ENCODE results near the gene NKD2. TPM values are rescaled to one million over a fixed set of nuclear protein-coding genes. Genes with fewer than 3 reads are reported as not detected.

NKD2 gene
- total and polyA plus RNA-seq, 7 donors, result 0.08 to 0.96 (median 0.63) TPM; not detected in 1

DNA sequence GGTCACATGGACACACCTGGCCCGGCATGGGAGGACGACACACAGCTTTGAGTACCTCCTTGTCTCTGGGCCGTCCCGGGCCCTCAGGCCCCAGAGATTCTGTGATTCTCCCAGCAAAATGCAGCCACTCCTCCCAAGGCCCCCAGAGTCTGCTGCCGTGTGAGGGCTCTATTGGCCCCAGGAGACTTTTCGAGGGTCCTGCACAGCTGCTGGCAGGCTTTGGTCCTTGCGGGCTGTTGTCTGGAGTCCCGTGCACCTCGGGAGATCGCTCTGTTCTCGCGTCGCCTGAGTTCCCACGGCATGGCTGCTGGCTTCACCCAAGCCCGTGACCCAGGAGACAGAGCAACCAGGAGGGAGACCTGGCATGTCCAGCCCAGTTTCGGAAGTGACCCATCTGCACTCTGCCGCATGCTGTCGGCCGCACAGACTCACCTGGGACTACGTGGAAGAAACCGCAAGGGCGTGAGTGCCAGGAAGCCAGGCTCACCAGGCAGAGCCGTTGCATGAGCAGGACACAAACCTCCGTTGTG lies 46.8 kb upstream of the NKD2 start:
- TF ChIP-seq, protein P1, sequence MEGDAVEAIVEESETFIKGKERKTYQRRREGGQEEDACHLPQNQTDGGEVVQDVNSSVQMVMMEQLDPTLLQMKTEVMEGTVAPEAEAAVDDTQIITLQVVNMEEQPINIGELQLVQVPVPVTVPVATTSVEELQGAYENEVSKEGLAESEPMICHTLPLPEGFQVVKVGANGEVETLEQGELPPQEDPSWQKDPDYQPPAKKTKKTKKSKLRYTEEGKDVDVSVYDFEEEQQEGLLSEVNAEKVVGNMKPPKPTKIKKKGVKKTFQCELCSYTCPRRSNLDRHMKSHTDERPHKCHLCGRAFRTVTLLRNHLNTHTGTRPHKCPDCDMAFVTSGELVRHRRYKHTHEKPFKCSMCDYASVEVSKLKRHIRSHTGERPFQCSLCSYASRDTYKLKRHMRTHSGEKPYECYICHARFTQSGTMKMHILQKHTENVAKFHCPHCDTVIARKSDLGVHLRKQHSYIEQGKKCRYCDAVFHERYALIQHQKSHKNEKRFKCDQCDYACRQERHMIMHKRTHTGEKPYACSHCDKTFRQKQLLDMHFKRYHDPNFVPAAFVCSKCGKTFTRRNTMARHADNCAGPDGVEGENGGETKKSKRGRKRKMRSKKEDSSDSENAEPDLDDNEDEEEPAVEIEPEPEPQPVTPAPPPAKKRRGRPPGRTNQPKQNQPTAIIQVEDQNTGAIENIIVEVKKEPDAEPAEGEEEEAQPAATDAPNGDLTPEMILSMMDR (IDR thresholded peaks at IDR 0.05), result no peak
- DNase-seq, result peak in 1 of 2 donors; percentile 46
- H3K27ac ChIP-seq, result no peak overlapping the region

DNA sequence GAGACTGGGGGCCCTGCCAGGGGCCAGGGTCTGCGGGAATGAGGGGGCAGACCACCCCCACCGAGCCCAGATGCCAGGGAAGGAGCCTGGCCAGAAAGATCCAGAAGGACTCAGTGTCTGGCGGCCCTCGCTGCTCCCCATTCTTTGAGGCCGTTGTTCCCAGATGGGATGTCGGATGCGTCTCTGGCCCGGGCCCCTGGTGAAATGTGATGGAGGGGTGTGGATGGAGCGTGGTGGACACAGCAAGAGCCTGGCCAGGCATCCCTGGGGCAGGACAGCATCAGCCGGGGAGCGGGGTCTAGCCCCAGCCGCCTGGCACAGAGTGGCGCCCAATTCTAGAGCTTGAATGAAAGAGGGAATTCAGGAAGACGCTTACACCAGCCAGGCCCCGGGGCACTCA lies 46.2 kb upstream of the NKD2 start:
- no peak overlapping the region for H3K27ac ChIP-seq
- H3K36me3 ChIP-seq (ENCODE audit: insufficient read depth in 1 of 2, low read depth in 1 of 2), result no peaks in the 10 kb centered on the region
- TF ChIP-seq, protein P1 (IDR thresholded peaks at IDR 0.05), result no peak
- ATAC-seq, result no peak
- peaks cover 0 to 81% (median 13%) of the 10 kb centered on the region in 3 donors for H3K27me3 ChIP-seq (ENCODE audit: insufficient read depth in 3 of 3, low read length in 2 of 3)
- peaks cover 2% of the 10 kb centered on the region for H3K4me1 ChIP-seq
- intact Hi-C loops (cut with DNase I), result no loop called here
- H3K4me3 ChIP-seq, result no peak overlapping the region
- no peak for DNase-seq
- H3K9me3 ChIP-seq, result no peaks in the 10 kb centered on the region
- 91 to 92% (median 92%) methylated on average over 15 of the region's 15 CpGs for WGBS, 3 donors

More for the DNA sequence above, 46.8 kb upstream of the NKD2 start:
- Histone ChIP-seq H3K4me3 (no peak overlapping the region), H3K27me3 (ENCODE audit: insufficient read depth in 3 of 3, low read length in 2 of 3) (peaks cover 0 to 81% (median 16%) of the 10 kb centered on the region in 3 donors), H3K9me3 (no peaks in the 10 kb centered on the region), H3K4me1 (peaks cover 5% of the 10 kb centered on the region), H3K36me3 (ENCODE audit: insufficient read depth in 1 of 2, low read depth in 1 of 2) (no peaks in the 10 kb centered on the region)
- no peak for ATAC-seq
- intact Hi-C loops (cut with DNase I), result no loop called here
- WGBS, 3 donors, result 88 to 92% (median 92%) methylated on average over 24 of the region's 24 CpGs

DNA sequence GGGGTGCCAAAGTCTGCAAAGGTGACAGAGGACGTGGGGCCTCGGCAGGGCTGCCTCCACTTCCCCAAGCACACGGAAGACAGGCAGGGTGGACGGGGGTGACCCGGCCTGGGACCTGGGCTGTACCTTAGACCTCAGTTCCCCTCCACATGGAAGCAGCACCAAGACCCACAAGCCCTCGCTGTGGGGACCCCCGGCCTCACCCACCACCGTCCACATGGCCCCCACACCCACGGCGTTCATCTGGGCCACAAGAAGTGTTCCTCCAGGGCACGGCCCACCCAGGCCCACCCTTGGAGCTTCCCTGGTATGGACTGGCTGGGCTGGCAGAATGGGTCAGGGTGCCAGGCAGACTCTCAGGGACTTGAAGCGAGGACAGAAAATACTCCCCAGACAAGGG lies 45.8 kb upstream of the NKD2 start:
- Histone ChIP-seq H3K4me1 (no peaks in the 10 kb centered on the region), H3K36me3 (ENCODE audit: insufficient read depth in 1 of 2, low read depth in 1 of 2) (no peaks in the 10 kb centered on the region), H3K4me3 (no peak overlapping the region), H3K27me3 (ENCODE audit: insufficient read depth in 3 of 3, low read length in 2 of 3) (peaks cover 0 to 81% (median 13%) of the 10 kb centered on the region in 3 donors), H3K9me3 (no peaks in the 10 kb centered on the region), H3K27ac (no peak overlapping the region)
- intact Hi-C loops (cut with DNase I), result no loop called here
- no peak for ATAC-seq
- no peak for DNase-seq
- WGBS, 3 donors, result 95 to 98% (median 97%) methylated on average over 12 of the region's 12 CpGs
- TF ChIP-seq, protein P1 (IDR thresholded peaks at IDR 0.05), result no peak

DNA sequence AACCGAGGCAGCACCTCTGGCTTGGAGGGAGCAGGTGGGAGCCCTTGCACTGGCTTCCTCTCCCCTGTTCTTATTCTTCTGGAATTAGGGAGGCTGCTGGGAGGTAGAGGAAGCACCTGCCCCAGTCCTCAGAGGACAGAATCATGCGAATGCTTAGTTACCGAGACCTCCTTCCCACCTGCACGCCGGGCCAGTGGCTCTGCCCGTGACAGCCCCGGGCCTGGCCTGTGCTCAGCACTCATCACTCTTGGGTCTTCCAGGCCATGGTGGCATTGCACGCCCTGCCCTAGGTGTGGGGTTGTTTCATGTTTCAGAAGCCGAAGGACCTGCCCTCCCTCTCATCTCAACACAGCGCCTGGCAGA lies 45.3 kb upstream of the NKD2 start:
- no peaks in the 10 kb centered on the region for H3K4me1 ChIP-seq
- peaks cover 0 to 81% (median 11%) of the 10 kb centered on the region in 3 donors for H3K27me3 ChIP-seq (ENCODE audit: insufficient read depth in 3 of 3, low read length in 2 of 3)
- intact Hi-C loops (cut with DNase I), result no loop called here
- no peaks in the 10 kb centered on the region for H3K36me3 ChIP-seq (ENCODE audit: insufficient read depth in 1 of 2, low read depth in 1 of 2)
- no peak overlapping the region for H3K27ac ChIP-seq
- H3K9me3 ChIP-seq, result no peaks in the 10 kb centered on the region
- TF ChIP-seq, protein P1 (IDR thresholded peaks at IDR 0.05), result no peak
- WGBS, 3 donors, result 84 to 90% (median 87%) methylated on average over 10 of the region's 10 CpGs
- H3K4me3 ChIP-seq, result no peak overlapping the region
- ATAC-seq (no peak), DNase-seq (no peak)
